K562 (cell line): ENCODE data around the gene ATCAY. TPM values are rescaled to one million over a fixed set of nuclear protein-coding genes. Genes with fewer than 3 reads are reported as not detected.

Experiments
- ATAC-seq: fragments of 200-7000 bp; cut with Tn5 transposase; 3 replicates; pipeline ENCODE4 v1.9.1; 2020; ENCODE audit warnings: moderate library complexity
- BruUV-seq: library from RNA; stranded (reverse); fragments of 400-500 nt; replicated peaks from 2 replicates; lab custom pipeline; 2021; lab: Mats Ljungman, UMichigan
- CTCF ChIA-PET: fragments of 300-600 bp; formaldehyde crosslinking; extraction: SDS; loops from one replicate; lab custom pipeline; 2021; ENCODE audit warnings: low intra/inter-chr PET ratio; lab: Yijun Ruan, JAX
- POLR2A ChIA-PET: fragments of 300-600, 350-650 bp; sonication (Branson Sonifier 250); formaldehyde crosslinking; extraction: SDS; loops from one replicate; lab custom pipeline; 2021; ENCODE audit warnings: antibody characterized with exemption, inconsistent platforms; lab: Yijun Ruan, JAX
- DNase-seq, 4 experiments: peaks; one replicate each; pipeline versions ENCODE4 v3.0.0 to v3.0.0-alpha.2; 2011 to 2018; ENCODE audit warnings: low spot score in 3 of 4, mixed read lengths in 3 of 4; ENCODE audit errors: extremely low read depth in 1 of 4
- FAIRE-seq: peaks from 2 replicates; lab custom pipeline; 2011; peaks lifted over from hg19 to GRCh38; lab: Jason Lieb, UNC
- H2AFZ ChIP-seq: 2 replicates; pipeline ENCODE4 v1.6.0; 2011; ENCODE audit warnings: low read depth, low read length, control low read depth, inconsistent platforms
- H3K27ac ChIP-seq: fragments of 200-600 bp; 3 replicates; pipeline ENCODE4 v1.8.0; 2011; ENCODE audit warnings: low read depth, mild to moderate bottlenecking, control low read depth, inconsistent platforms, low read length, moderate library complexity, mixed read lengths; ENCODE audit errors: extremely low read depth
- H3K27me3 ChIP-seq, 2 experiments: fragments of 300-600 bp in 1 of 2; 2 replicates in 1 of 2; 3 replicates in 1 of 2; pipeline versions ENCODE4 v1.6.0 to v1.8.0; 2011; ENCODE audit warnings: inconsistent platforms in 2 of 2, low read length in 2 of 2, mild to moderate bottlenecking in 1 of 2, mixed read lengths in 1 of 2, moderate library complexity in 1 of 2; ENCODE audit not compliant: control insufficient read depth in 2 of 2, insufficient read depth in 2 of 2
- H3K36me3 ChIP-seq: fragments of 300-600 bp; 3 replicates; pipeline ENCODE4 v1.8.0; 2011; ENCODE audit warnings: mild to moderate bottlenecking, low read length, inconsistent platforms; ENCODE audit not compliant: control insufficient read depth, insufficient read depth
- H3K4me1 ChIP-seq, 2 experiments: fragments of 200-600 bp in 1 of 2; replicated peaks in 1 of 2; 2 replicates in 1 of 2; 3 replicates in 1 of 2; pipeline versions ENCODE4 v1.5.1 to v1.8.0; 2011; ENCODE audit warnings: inconsistent platforms in 2 of 2, low read length in 2 of 2, mild to moderate bottlenecking in 1 of 2, mixed read lengths in 1 of 2, moderate library complexity in 1 of 2; ENCODE audit not compliant: control insufficient read depth in 2 of 2, insufficient read depth in 2 of 2
- H3K4me2 ChIP-seq: 2 replicates; pipeline ENCODE4 v1.6.1; 2011; ENCODE audit warnings: low read length, control low read depth, inconsistent platforms, mixed read lengths; ENCODE audit not compliant: insufficient read depth
- H3K4me3 ChIP-seq: fragments of 200-600 bp; sonication (generic), shearing (Covaris generic); 2 replicates; pipeline ENCODE4 v1.5.1; 2016; ENCODE audit warnings: control low read depth, inconsistent platforms
- H3K79me2 ChIP-seq: fragments of 200-600 bp; 3 replicates; pipeline ENCODE4 v1.8.0; 2011; ENCODE audit warnings: low read length, inconsistent platforms; ENCODE audit not compliant: control insufficient read depth, insufficient read depth
- H3K9ac ChIP-seq, 2 experiments: 2 replicates each; pipeline versions ENCODE4 v1.6.0 to v1.6.1; 2011; ENCODE audit warnings: low read depth in 2 of 2, low read length in 2 of 2, control low read depth in 1 of 2, inconsistent platforms in 1 of 2, mild to moderate bottlenecking in 1 of 2, mixed read lengths in 1 of 2; ENCODE audit not compliant: insufficient read depth in 1 of 2
- H3K9me1 ChIP-seq: one replicate; pipeline ENCODE4 v1.6.0; 2011; ENCODE audit warnings: inconsistent platforms, mild to moderate bottlenecking, low read length, moderate library complexity; ENCODE audit not compliant: control insufficient read depth, insufficient read depth
- H3K9me3 ChIP-seq: replicated peaks from 2 replicates; pipeline ENCODE4 v1.5.1; 2011; ENCODE audit warnings: low read depth, low read length, inconsistent platforms; ENCODE audit not compliant: control insufficient read depth, insufficient read depth
- H4K20me1 ChIP-seq: replicated peaks from 2 replicates; pipeline ENCODE4 v1.6.1; 2011; ENCODE audit warnings: low read length, inconsistent platforms, mixed read lengths; ENCODE audit not compliant: control insufficient read depth, insufficient read depth
- ZNF239 ChIP-seq: fragments of 250-450 bp; sonication (Bioruptor Pico); IDR thresholded peaks from 2 replicates; pipeline ENCODE4 v1.4.0; 2020; ENCODE audit warnings: mild to moderate bottlenecking
- WGBS: fragments of 100-300 bp; shearing (Covaris generic); methylation state at CpG from one replicate; pipeline ENCODE4 v1.1.6; 2016; ENCODE audit warnings: low coverage, mixed read lengths; ENCODE audit not compliant: insufficient coverage; ENCODE audit errors: missing lambda C conversion rate; 5-methylcytosine and 5-hydroxymethylcytosine counted together
- in situ Hi-C: fragments of 300-500 bp; cut with MboI; formaldehyde crosslinking; loops from 4 replicates; pipeline ENCODE4 v1.15.0; 2018; ENCODE audit warnings: inconsistent platforms, mixed read lengths
- intact Hi-C: fragments of 100-400 bp; cut with micrococcal nuclease; formaldehyde crosslinking; loops from 2 replicates; pipeline ENCODE4 v1.14.2; 2022
- polyA plus RNA-seq, 8 experiments: library from polyadenylated mRNA; depleted of rRNA in 4 of 8; stranded (reverse) in 5 of 8; unstranded in 3 of 8; fragments of >200 nt; fragmentation: Nextera tagmentation in 2 of 8; fragmentation: Illumina TruSeq in 1 of 8; extraction: Ambion mirVana in 2 of 8; extraction: Trizol in 1 of 8; gene quantifications; 2 replicates each; pipeline versions ENCODE4 v1.2.1 to v1.2.3, GENCODE V29; 2011 to 2014; ENCODE audit warnings: inconsistent platforms in 1 of 8, missing spikeins in 1 of 8
- total RNA-seq, 7 experiments: library from RNA; depleted of rRNA in 6 of 7; stranded (reverse); fragments of >200 nt in 6 of 7; fragmentation: Illumina TruSeq in 2 of 7; extraction: Trizol in 2 of 7; gene quantifications; 2 replicates each; pipeline versions ENCODE4 v1.2.1 to v1.2.3, GENCODE V29; 2011 to 2021; ENCODE audit warnings: low replicate concordance in 1 of 7
- TF ChIP-seq, protein P1 (sequence below): fragments of 450-650 bp; IDR thresholded peaks from 2 replicates; pipeline ENCODE4 v1.6.1; 2016

The ATCAY gene
- total and polyA plus RNA-seq, 9 of the 15 experiments (the other 6 are each of a cell fraction or from before 2014, with no cell fraction given): not detected

DNA sequence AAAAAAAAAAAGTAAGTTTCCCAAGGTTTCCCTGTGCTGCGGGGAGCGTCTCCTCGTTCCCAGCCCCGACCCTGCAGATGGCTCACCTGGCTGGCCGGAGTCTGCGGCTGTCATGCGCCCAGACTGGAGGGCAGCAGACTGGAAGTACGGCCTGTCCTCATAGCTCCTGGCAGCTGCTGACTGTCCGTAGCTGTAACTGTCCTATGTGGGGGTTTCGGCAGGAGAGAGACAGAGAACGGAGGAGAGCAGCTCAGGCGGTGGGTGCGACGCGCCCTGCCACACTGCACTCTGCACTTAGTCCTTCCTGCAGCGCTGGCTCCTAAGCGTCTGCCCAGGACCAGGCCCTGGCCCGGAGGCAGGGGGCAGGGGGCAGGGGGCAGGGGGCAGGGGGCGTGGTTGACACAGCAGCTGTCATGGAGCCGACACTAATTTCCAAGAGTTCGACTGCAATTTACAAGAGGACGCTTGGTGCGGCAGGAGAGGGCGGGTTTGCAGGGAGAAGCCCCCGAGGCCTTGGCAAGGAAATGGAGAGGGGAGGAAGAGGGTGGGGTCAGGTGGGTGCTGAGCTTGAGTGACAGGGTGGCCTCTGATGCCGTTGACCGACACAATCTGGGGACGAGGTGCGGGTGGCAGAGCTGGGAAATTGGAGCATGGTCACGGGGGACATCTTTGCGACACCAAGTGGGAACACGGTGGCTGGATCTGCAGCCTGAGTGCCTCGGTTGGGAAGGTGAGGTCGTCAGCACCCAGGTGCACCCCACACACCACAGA is 46.7 kb upstream of the ATCAY start:
- intact Hi-C loops (no loop called here), in situ Hi-C loops (no loop called here)
- Histone ChIP-seq H3K36me3 (no peaks in the 10 kb centered on the region), H3K79me2 (no peaks in the 10 kb centered on the region), H2AFZ (no peak overlapping the region), H3K9me1 (no peaks in the 10 kb centered on the region), H3K9me3 (peaks cover 12% of the 10 kb centered on the region), H3K27me3 (peaks cover 11 to 37% of the 10 kb centered on the region in 2 experiments; a peak in 4 of 5 replicates), H3K4me1 (peaks cover 0 to 29% of the 10 kb centered on the region in 2 experiments; a peak in 3 of 5 replicates), H3K27ac (no peak overlapping the region), H3K9ac (peak overlapping the region in 1 of 2 experiments; percentile 71; a peak in 2 of 4 replicates), H4K20me1 (no peaks in the 10 kb centered on the region), H3K4me3 (no peak overlapping the region), H3K4me2 (no peak overlapping the region)
- ChIA-PET CTCF (no interaction called here), POLR2A (interaction anchor here (0.6 kb wide), 1 partner anchor 152 kb away, joined by 3 read pairs; the partner anchor contains the start of gene EEF2)
- WGBS: 36% methylated on average over 21 of the region's 34 CpGs
- no peak for ATAC-seq
- FAIRE-seq: no peak
- BruUV-seq: no TSS peak
- TF ChIP-seq ZNF239 (CRISPR knock-in tag): no peak
- TF ChIP-seq, protein P1, sequence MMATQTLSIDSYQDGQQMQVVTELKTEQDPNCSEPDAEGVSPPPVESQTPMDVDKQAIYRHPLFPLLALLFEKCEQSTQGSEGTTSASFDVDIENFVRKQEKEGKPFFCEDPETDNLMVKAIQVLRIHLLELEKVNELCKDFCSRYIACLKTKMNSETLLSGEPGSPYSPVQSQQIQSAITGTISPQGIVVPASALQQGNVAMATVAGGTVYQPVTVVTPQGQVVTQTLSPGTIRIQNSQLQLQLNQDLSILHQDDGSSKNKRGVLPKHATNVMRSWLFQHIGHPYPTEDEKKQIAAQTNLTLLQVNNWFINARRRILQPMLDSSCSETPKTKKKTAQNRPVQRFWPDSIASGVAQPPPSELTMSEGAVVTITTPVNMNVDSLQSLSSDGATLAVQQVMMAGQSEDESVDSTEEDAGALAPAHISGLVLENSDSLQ: peak; percentile 53
- DNase-seq: no peak
